Measurements from ENCODE around the gene EGR4. TPM values are rescaled to one million over a fixed set of nuclear protein-coding genes. Genes with fewer than 3 reads are reported as not detected.
"Not testable (repeated sequence)": the region's sequence is repeated elsewhere in the genome, so short reads cannot be mapped to it uniquely, and the experiment has no call there.

EGR4 gene
- polyA plus RNA-seq, 3 donors, result 0.12 to 0.15 TPM; not detected in 1

GRCh38 chr2:73264332-73264606 lies 29.1 kb downstream of the EGR4 start:
- DNase-seq, result no peak
- no peaks in the 10 kb centered on the region for H3K27me3 ChIP-seq (ENCODE audit: control insufficient read depth in 2 of 2, insufficient read depth in 2 of 2, low read length in 2 of 2)
- Mint-ChIP-seq H3K27ac (peak overlapping the region in 4 of 7 donors; percentile 26 to 68 (median 56)), H3K27me3 (ENCODE audit: low read depth in 3 of 3) (peaks cover 0 to 11% (median 11%) of the 10 kb centered on the region in 3 donors), H3K4me1 (no peaks in the 10 kb centered on the region), H3K9me3 (peaks cover 0 to 2% (median 0%) of the 10 kb centered on the region in 7 donors), H3K4me3 (no peak overlapping the region), H3K36me3 (peaks cover 52 to 56% of the 10 kb centered on the region in 2 donors)
- TF ChIP-seq CTCF (IDR thresholded peaks at IDR 0.05), result no peak
- H3K9ac ChIP-seq (ENCODE audit: insufficient read depth, low read length, poor library complexity, severe bottlenecking), result no peak overlapping the region
- no peak overlapping the region for H2AFZ ChIP-seq (ENCODE audit: insufficient read depth, low read depth, low read length, poor library complexity, severe bottlenecking)
- intact Hi-C loops (cut with micrococcal nuclease), result no loop called here
- H3K9me3 ChIP-seq (replicated peaks in 1 of 2; ENCODE audit: control insufficient read depth in 1 of 2, insufficient read depth in 1 of 2, low read length in 2 of 2), result no peaks in the 10 kb centered on the region
- H3K27ac ChIP-seq (ENCODE audit: low read depth in 1 of 2, low read length in 2 of 2), result no peak overlapping the region
- no peaks in the 10 kb centered on the region for H3K4me1 ChIP-seq (ENCODE audit: control insufficient read depth in 1 of 2, insufficient read depth in 2 of 2, low read length in 2 of 2)
- H3K36me3 ChIP-seq (replicated peaks in 1 of 2; ENCODE audit: control insufficient read depth in 1 of 2, insufficient read depth in 2 of 2, low read length in 2 of 2), result peaks cover 29 to 72% of the 10 kb centered on the region in 2 donors
- peaks cover 7% of the 10 kb centered on the region for H4K20me1 ChIP-seq (ENCODE audit: insufficient read depth, low read length)
- no peaks in the 10 kb centered on the region for H3K79me2 ChIP-seq (ENCODE audit: insufficient read depth, low read length)
- 98% methylated on average over 9 of the region's 15 CpGs for WGBS (ENCODE audit: insufficient coverage)
- no peak overlapping the region for H3K4me3 ChIP-seq (replicated peaks in 1 of 3; ENCODE audit: low read depth in 2 of 3, low read length in 3 of 3)
- no peak overlapping the region for H3K4me2 ChIP-seq (replicated peaks; ENCODE audit: extremely low read depth, low read length, poor library complexity, severe bottlenecking)

- Histone ChIP-seq H4K20me1 (ENCODE audit: insufficient read depth, low read length) (peaks cover 4% of the 10 kb centered on the region), H3K9me3 (replicated peaks in 1 of 2; ENCODE audit: control insufficient read depth in 1 of 2, insufficient read depth in 1 of 2, low read length in 2 of 2) (no peaks in the 10 kb centered on the region), H3K9ac (ENCODE audit: insufficient read depth, low read length, poor library complexity, severe bottlenecking) (no peak overlapping the region), H3K27me3 (ENCODE audit: control insufficient read depth in 2 of 2, insufficient read depth in 2 of 2, low read length in 2 of 2) (no peaks in the 10 kb centered on the region), H3K4me1 (ENCODE audit: control insufficient read depth in 1 of 2, insufficient read depth in 2 of 2, low read length in 2 of 2) (no peaks in the 10 kb centered on the region), H3K27ac (ENCODE audit: low read depth in 1 of 2, low read length in 2 of 2) (no peak overlapping the region), H2AFZ (ENCODE audit: insufficient read depth, low read depth, low read length, poor library complexity, severe bottlenecking) (no peak overlapping the region), H3K79me2 (ENCODE audit: insufficient read depth, low read length) (no peaks in the 10 kb centered on the region), H3K36me3 (replicated peaks in 1 of 2; ENCODE audit: control insufficient read depth in 1 of 2, insufficient read depth in 2 of 2, low read length in 2 of 2) (peaks cover 35 to 77% of the 10 kb centered on the region in 2 donors), H3K4me2 (replicated peaks; ENCODE audit: extremely low read depth, low read length, poor library complexity, severe bottlenecking) (no peak overlapping the region), H3K4me3 (replicated peaks in 1 of 3; ENCODE audit: low read depth in 2 of 3, low read length in 3 of 3) (no peak overlapping the region)
- intact Hi-C loops (cut with micrococcal nuclease), result no loop called here
- H3K4me1 Mint-ChIP-seq, result no peaks in the 10 kb centered on the region
- WGBS (ENCODE audit: insufficient coverage), result 98% methylated on average over 11 of the region's 16 CpGs
- H3K27me3 Mint-ChIP-seq (ENCODE audit: low read depth in 3 of 3), result peaks cover 0 to 7% (median 6%) of the 10 kb centered on the region in 3 donors
- peaks cover 56 to 61% of the 10 kb centered on the region in 2 donors for H3K36me3 Mint-ChIP-seq
- peak overlapping the region in 1 of 7 donors; percentile 68 for H3K27ac Mint-ChIP-seq
- no peak overlapping the region for H3K4me3 Mint-ChIP-seq
- H3K9me3 Mint-ChIP-seq, result peaks cover 0 to 2% (median 0%) of the 10 kb centered on the region in 7 donors
- no peak for DNase-seq
- no peak for TF ChIP-seq CTCF (IDR thresholded peaks at IDR 0.05)
These were observed 29.6 kb downstream of the EGR4 start for GRCh38 chr2:73263540-73264331.

DNA sequence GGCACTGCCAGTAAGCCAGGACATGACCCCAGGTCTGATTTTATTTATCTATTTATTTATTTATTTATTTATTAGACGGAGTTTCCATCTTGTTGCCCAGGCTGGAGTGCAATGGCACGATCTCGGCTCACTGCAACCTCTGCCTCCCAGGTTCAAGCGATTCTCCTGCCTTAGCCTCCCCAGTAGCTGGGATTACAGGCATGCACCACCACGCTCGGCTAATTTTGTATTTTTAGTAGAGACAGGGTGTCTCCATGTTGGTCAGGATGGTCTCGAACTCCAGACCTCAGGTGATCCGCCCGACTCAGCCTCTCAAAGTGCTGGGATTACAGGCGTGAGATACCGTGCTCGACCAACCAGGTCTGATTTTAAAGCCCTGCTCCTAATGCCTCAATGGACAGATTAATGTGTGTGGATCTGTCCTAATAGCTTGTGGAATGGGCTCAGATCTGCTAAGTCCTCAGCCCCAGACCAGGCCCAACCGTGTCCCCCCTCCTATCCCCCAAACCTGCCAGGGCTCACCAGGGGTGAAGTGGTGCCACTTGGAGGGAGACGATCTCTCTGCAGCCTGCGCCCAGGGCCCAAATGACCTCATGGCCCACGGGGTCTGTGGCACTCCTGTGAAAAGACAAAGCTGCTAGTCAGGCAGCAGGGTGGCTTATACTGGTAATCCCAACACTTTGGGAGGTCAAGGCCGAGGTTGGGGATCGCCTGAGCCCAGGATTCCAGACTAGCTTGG lies 30.5 kb downstream of the EGR4 start:
- 100% methylated on average over 7 of the region's 18 CpGs for WGBS (ENCODE audit: insufficient coverage)
- H3K36me3 ChIP-seq (replicated peaks in 1 of 2; ENCODE audit: control insufficient read depth in 1 of 2, insufficient read depth in 2 of 2, low read length in 2 of 2), result peaks cover 39 to 81% of the 10 kb centered on the region in 2 donors

More for the DNA sequence above, 30.5 kb downstream of the EGR4 start:
- DNase-seq; H3K4me1 Mint-ChIP-seq; H3K9me3 ChIP-seq (replicated peaks in 1 of 2; ENCODE audit: control insufficient read depth in 1 of 2, insufficient read depth in 1 of 2, low read length in 2 of 2); H3K4me1 ChIP-seq (ENCODE audit: control insufficient read depth in 1 of 2, insufficient read depth in 2 of 2, low read length in 2 of 2); H3K27me3 ChIP-seq (ENCODE audit: control insufficient read depth in 2 of 2, insufficient read depth in 2 of 2, low read length in 2 of 2); H3K27me3 Mint-ChIP-seq (ENCODE audit: low read depth in 3 of 3); H3K9ac ChIP-seq (ENCODE audit: insufficient read depth, low read length, poor library complexity, severe bottlenecking); H3K9me3 Mint-ChIP-seq; intact Hi-C loops (cut with micrococcal nuclease); H3K27ac ChIP-seq (ENCODE audit: low read depth in 1 of 2, low read length in 2 of 2); H4K20me1 ChIP-seq (ENCODE audit: insufficient read depth, low read length); H3K79me2 ChIP-seq (ENCODE audit: insufficient read depth, low read length); H3K4me3 ChIP-seq (replicated peaks in 1 of 3; ENCODE audit: low read depth in 2 of 3, low read length in 3 of 3); H3K4me2 ChIP-seq (replicated peaks; ENCODE audit: extremely low read depth, low read length, poor library complexity, severe bottlenecking); H2AFZ ChIP-seq (ENCODE audit: insufficient read depth, low read depth, low read length, poor library complexity, severe bottlenecking): not testable (repeated sequence)
- Mint-ChIP-seq H3K4me3 (peak overlapping the region in 1 of 2 donors; percentile 52), H3K36me3 (peaks cover 48 to 57% of the 10 kb centered on the region in 2 donors), H3K27ac (peak overlapping the region in 1 of 7 donors; percentile 27)
